Upper lobe of left lung (tissue), 6 donors: Measurements from ENCODE around the gene PUM1. TPM values are rescaled to one million over a fixed set of nuclear protein-coding genes. Genes with fewer than 3 reads are reported as not detected.

Source experiments
- ATAC-seq, 2 donors: fragments of 200-7000 bp; cut with Tn5 transposase; one replicate each; pipeline ENCODE4 v1.9.1; 2022; ENCODE audit warnings: mild to moderate bottlenecking in 2 of 2, moderate library complexity in 2 of 2; ENCODE audit not compliant: low FRiP score in 2 of 2
- DNase-seq, 2 donors: peaks; one replicate each; pipeline ENCODE4 v3.0.0-alpha.2; 2019 to 2020
- H3K27ac ChIP-seq, 4 donors: fragments of 200-600 bp; sonication (generic); one replicate each; pipeline ENCODE4 v1.5.1; 2016 to 2019
- H3K27me3 ChIP-seq, 4 donors: fragments of 200-600 bp; sonication (generic); one replicate each; pipeline ENCODE4 v1.5.1; 2017 to 2019
- H3K36me3 ChIP-seq, 4 donors: fragments of 200-600 bp; sonication (generic); one replicate each; pipeline ENCODE4 v1.5.1; 2016 to 2019
- H3K4me1 ChIP-seq, 4 donors: fragments of 200-600 bp; sonication (generic); one replicate each; pipeline ENCODE4 v1.5.1; 2018 to 2019
- H3K4me3 ChIP-seq, 4 donors: fragments of 200-600 bp; sonication (generic); one replicate each; pipeline ENCODE4 v1.5.1; 2017 to 2019; ENCODE audit warnings: mild to moderate bottlenecking in 2 of 4, moderate library complexity in 1 of 4
- H3K9me3 ChIP-seq, 4 donors: fragments of 200-600 bp; sonication (generic); one replicate each; pipeline ENCODE4 v1.5.1; 2018 to 2019
- CTCF ChIP-seq, 6 experiments: fragments of 450-650 bp in 4 of 6; fragments of 200-600 bp in 2 of 6; sonication (generic) in 2 of 6; IDR thresholded peaks; one replicate each; pipeline ENCODE4 v1.5.1; 2016 to 2019; ENCODE audit warnings: antibody characterized with exemption in 6 of 6
- EP300 ChIP-seq, 4 donors: sonication (generic); formaldehyde crosslinking; IDR thresholded peaks; one replicate each; pipeline ENCODE4 v1.5.1; 2017; ENCODE audit warnings: antibody characterized with exemption in 4 of 4, control low read depth in 2 of 4
- POLR2A ChIP-seq, 4 donors: fragments of 450-650 bp; IDR thresholded peaks; one replicate each; pipeline ENCODE4 v1.5.1; 2016 to 2017; ENCODE audit warnings: antibody characterized with exemption in 4 of 4, mild to moderate bottlenecking in 2 of 4
- POLR2AphosphoS5 ChIP-seq, 2 donors: sonication (generic); formaldehyde crosslinking; IDR thresholded peaks; one replicate each; pipeline ENCODE4 v1.5.1; 2017; ENCODE audit warnings: antibody characterized with exemption in 2 of 2
- WGBS, 2 donors: methylation state at CpG; one replicate each; pipeline ENCODE4 v1.1.5; 2017 to 2018; 5-methylcytosine and 5-hydroxymethylcytosine counted together
- total RNA-seq, 6 donors: library from RNA; depleted of rRNA in 4 of 6; stranded (reverse); fragments of >200 nt in 4 of 6; gene quantifications; one replicate each; pipeline versions ENCODE4 v1.1.0 to v1.2.1, GENCODE V29; 2016 to 2021
- donor health status: DM: no; HTN: no; CAD: no; lungs with moderate emphysema.
- donor health status: DM: no; HTN: yes; CAD: no; lungs with severe emphysema.

The PUM1 gene
- total RNA-seq, 6 donors from 2014 or later = 85.7 to 124 (median 99.8) TPM

- DNase-seq (no peak), ATAC-seq (no peak)
- Histone ChIP-seq H3K4me1 (peaks cover 13 to 52% (median 40%) of the 10 kb centered on the region in 4 donors), H3K9me3 (no peaks in the 10 kb centered on the region), H3K27me3 (no peaks in the 10 kb centered on the region), H3K4me3 (no peak overlapping the region), H3K36me3 (no peaks in the 10 kb centered on the region), H3K27ac (no peak overlapping the region)
- 60 to 74% methylated on average over 9 to 10 of the region's 10 CpGs for WGBS, 2 donors
- TF ChIP-seq POLR2AphosphoS5 (IDR thresholded peaks at IDR 0.05) (no peak), POLR2A (IDR thresholded peaks at IDR 0.05) (no peak)
Measured at GRCh38 chr1:30890502-30891226, 174.9 kb downstream of the PUM1 start.

DNA sequence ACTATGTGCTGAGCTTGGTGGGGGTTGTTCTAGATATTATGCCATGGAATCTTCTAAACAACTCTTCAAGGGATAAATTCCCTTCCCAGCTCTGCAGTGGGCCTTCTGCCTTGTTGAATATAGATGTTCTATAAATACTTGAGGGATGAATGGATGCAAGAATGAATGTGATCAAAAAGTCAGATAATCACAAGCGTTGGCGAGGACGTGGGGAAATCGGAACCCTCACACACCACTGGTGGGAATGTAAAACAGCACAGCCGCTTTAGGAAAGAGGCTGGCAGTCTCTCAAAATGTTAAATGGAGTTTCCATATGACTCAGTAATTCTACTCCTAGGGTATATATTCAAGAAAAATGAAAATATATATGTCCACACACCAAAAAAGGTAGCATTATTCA, 176.0 kb downstream of the PUM1 start:
- peak overlapping the region in 1 of 4 donors; percentile 73 for H3K27ac ChIP-seq
- peaks cover 14 to 56% (median 41%) of the 10 kb centered on the region in 4 donors for H3K4me1 ChIP-seq
- no peaks in the 10 kb centered on the region for H3K9me3 ChIP-seq
- H3K36me3 ChIP-seq = no peaks in the 10 kb centered on the region
- no peak for ATAC-seq
- no peak for DNase-seq
- TF ChIP-seq EP300 (IDR thresholded peaks at IDR 0.05) = no peak
- no peak for TF ChIP-seq CTCF (IDR thresholded peaks at IDR 0.05)
- TF ChIP-seq POLR2AphosphoS5 (IDR thresholded peaks at IDR 0.05) = no peak
- TF ChIP-seq POLR2A (IDR thresholded peaks at IDR 0.05) = no peak
- H3K27me3 ChIP-seq = no peaks in the 10 kb centered on the region
- no peak overlapping the region for H3K4me3 ChIP-seq
- WGBS, 2 donors = 93 to 98% methylated on average over 5 of the region's 5 CpGs

GRCh38 chr1:30888975-30889374, 176.5 kb downstream of the PUM1 start:
- no peaks in the 10 kb centered on the region for H3K36me3 ChIP-seq
- ATAC-seq = no peak
- peak overlapping the region in 3 of 4 donors; percentile 63 to 82 (median 73) for H3K27ac ChIP-seq
- H3K9me3 ChIP-seq = no peaks in the 10 kb centered on the region
- H3K4me3 ChIP-seq = no peak overlapping the region
- TF ChIP-seq POLR2A (IDR thresholded peaks at IDR 0.05) (no peak), POLR2AphosphoS5 (IDR thresholded peaks at IDR 0.05) (no peak), CTCF (IDR thresholded peaks at IDR 0.05) (no peak), EP300 (IDR thresholded peaks at IDR 0.05) (no peak)
- 76 to 78% methylated on average over 3 of the region's 3 CpGs for WGBS, 2 donors
- no peak for DNase-seq
- H3K27me3 ChIP-seq = no peaks in the 10 kb centered on the region
- peaks cover 14 to 56% (median 41%) of the 10 kb centered on the region in 4 donors for H3K4me1 ChIP-seq

- Histone ChIP-seq H3K4me1 (peaks cover 14 to 52% (median 41%) of the 10 kb centered on the region in 4 donors), H3K36me3 (no peaks in the 10 kb centered on the region), H3K27me3 (no peaks in the 10 kb centered on the region), H3K4me3 (no peak overlapping the region), H3K9me3 (no peaks in the 10 kb centered on the region), H3K27ac (peak overlapping the region; percentile 28 to 82 (median 68))
- no peak for DNase-seq
- 56 to 80% methylated on average over 1 to 5 of the region's 8 CpGs for WGBS, 2 donors
- TF ChIP-seq POLR2AphosphoS5 (IDR thresholded peaks at IDR 0.05) (peak in 1 of 2 donors; percentile 41), POLR2A (IDR thresholded peaks at IDR 0.05) (no peak), CTCF (IDR thresholded peaks at IDR 0.05) (no peak), EP300 (IDR thresholded peaks at IDR 0.05) (no peak)
- peak; percentile 42 to 70 for ATAC-seq
Measured at GRCh38 chr1:30888391-30888790, 177.1 kb downstream of the PUM1 start.

DNA sequence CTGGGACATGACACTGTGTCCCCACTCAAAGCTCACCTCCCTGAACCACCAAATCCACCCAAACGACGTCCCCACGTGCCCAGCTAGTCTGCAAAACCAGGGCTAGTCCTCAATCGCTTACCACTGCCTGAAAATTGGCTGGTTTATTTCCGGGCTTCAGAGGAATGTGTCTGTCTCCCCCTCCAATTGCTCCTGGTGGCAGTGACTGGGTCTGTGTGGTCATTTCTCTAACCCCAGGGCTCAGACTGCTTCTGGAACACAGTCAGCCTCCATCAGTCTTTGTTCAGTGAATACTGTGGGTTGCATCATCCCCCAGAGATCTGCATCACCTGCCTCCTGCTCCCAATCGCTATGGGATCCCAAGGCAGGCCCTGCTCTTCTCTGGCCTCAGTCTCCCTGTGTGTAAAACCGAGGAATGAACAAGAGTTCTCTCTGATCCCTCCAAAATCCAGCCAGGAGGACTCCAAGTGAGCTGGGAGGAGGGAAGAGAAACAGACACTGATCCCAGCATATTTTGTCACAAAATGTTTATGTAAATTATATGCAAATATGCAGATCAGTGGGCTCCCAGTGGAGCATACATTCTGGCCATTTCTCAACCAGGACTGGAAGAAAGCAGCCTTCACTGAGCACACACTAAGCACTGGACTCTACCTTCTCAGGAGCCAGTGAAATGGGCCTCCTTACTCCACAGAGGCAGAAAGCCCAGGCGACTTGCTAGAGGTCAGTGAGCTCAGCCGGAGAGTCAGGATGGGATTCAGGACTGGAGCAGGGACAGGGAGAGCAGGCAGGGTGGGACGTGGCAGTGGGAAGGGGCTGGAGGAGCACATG, 177.8 kb downstream of the PUM1 start:
- Histone ChIP-seq H3K4me1 (peaks cover 14 to 48% (median 39%) of the 10 kb centered on the region in 4 donors), H3K27ac (peak overlapping the region; percentile 28 to 82 (median 53)), H3K27me3 (no peaks in the 10 kb centered on the region), H3K36me3 (no peaks in the 10 kb centered on the region), H3K4me3 (no peak overlapping the region), H3K9me3 (no peaks in the 10 kb centered on the region)
- DNase-seq (no peak), ATAC-seq (no peak)
- WGBS, 2 donors = 78 to 91% methylated on average over 3 to 9 of the region's 10 CpGs
- TF ChIP-seq CTCF (IDR thresholded peaks at IDR 0.05) (no peak), POLR2AphosphoS5 (IDR thresholded peaks at IDR 0.05) (no peak), POLR2A (IDR thresholded peaks at IDR 0.05) (no peak), EP300 (IDR thresholded peaks at IDR 0.05) (no peak)
